ENCODE results near the gene PARD6A. TPM values are rescaled to one million over a fixed set of nuclear protein-coding genes. Genes with fewer than 3 reads are reported as not detected.
A peak's percentile ranks its signal among the peaks of the same experiment; 100 is the strongest.

PARD6A gene
- total and polyA plus RNA-seq, 2 of the 13 experiments (the other 11 are each of a cell fraction or from before 2014, with no cell fraction given) = 3.5 to 4.3 TPM

- TF ChIP-seq ZNF569 (CRISPR knock-in tag; IDR thresholded peaks at IDR 0.05; ENCODE audit: borderline replicate concordance) (0 out of 2 replicates have a peak, but pooled peaks have one; percentile 22), SMAD3 (CRISPR knock-in tag; IDR thresholded peaks at IDR 0.05) (no peak), ZNF18 (CRISPR knock-in tag; IDR thresholded peaks at IDR 0.05; ENCODE audit: insufficient replicate concordance) (peak; percentile 15), MIXL1 (CRISPR knock-in tag; IDR thresholded peaks at IDR 0.05) (no peak), ZSCAN9 (CRISPR knock-in tag; IDR thresholded peaks at IDR 0.05; ENCODE audit: borderline replicate concordance) (no peak), DZIP1 (CRISPR knock-in tag; IDR thresholded peaks at IDR 0.05) (no peak), MED8 (CRISPR knock-in tag; IDR thresholded peaks at IDR 0.05; ENCODE audit: insufficient replicate concordance) (peak; percentile 23), NONO (IDR thresholded peaks at IDR 0.05) (no peak), NONO (CRISPR knock-in tag; conservative IDR thresholded peaks at IDR 0.05) (0 out of 2 replicates have a peak, but pooled peaks have one; percentile 5), ZSCAN31 (CRISPR knock-in tag; IDR thresholded peaks at IDR 0.05; ENCODE audit: low read depth) (peak; percentile 62; the same call in 1 of the 2 replicates), ZBTB40 (IDR thresholded peaks at IDR 0.05) (no peak), ZBTB40 (CRISPR knock-in tag; IDR thresholded peaks at IDR 0.05) (0 out of 2 replicates have a peak, but pooled peaks have one; percentile 29), ZNF724P (CRISPR knock-in tag; IDR thresholded peaks at IDR 0.05; ENCODE audit: borderline replicate concordance) (0 out of 2 replicates have a peak, but pooled peaks have one; percentile 2), IKZF5 (CRISPR knock-in tag; IDR thresholded peaks at IDR 0.05) (no peak), IKZF1 (IDR thresholded peaks at IDR 0.05) (no peak), RAD21 (CRISPR knock-in tag; IDR thresholded peaks at IDR 0.05) (no peak)
Measured at GRCh38 chr16:67667453-67667816, 6.7 kb downstream of the PARD6A start (continued).

All from HepG2 (cell line).